ENCODE data around the gene SH2D2A.

SH2D2A gene

DNA sequence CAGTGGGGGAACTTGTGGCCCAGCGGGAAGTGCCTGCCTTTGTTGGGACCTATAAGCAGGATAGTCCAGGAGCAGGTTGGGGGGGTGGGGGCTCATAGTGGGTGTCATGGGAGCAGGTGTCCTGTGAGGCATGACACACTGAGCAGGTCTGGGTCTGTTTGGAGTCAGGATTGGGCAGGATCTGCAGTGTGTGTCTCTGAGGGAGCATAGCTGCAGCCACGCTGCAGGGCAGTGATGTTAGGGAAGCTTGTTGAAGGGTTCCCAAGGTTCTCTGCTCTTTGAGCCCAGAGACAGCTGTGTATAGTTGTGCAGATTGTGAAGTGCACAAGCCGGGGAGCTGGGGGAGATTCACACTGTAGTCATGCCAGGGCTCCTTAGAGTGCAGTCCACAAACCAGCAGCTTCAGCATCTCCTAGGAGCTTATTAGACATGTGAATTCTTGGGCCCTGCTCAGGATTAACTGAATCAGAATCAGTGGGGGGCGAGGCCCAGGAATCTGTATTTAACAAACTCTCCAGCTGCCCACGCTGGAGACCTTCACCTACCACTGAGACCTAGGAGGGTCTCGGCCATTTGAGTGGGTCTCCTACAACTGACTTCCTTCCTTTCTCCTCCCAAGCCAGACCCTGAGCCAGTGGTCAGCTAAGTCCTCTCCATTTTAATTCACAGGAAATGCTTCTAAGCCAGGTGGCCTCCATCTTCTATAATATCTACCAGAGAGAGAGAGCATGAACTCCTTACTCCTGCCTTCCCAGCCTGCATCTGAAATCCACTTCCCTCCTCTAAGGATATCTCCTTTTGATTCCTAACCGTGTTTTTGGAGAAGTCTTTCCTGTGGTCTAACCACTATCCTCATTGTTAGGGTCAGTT, 31.2 kb upstream of the SH2D2A start:
- no peak for DNase-seq

DNA sequence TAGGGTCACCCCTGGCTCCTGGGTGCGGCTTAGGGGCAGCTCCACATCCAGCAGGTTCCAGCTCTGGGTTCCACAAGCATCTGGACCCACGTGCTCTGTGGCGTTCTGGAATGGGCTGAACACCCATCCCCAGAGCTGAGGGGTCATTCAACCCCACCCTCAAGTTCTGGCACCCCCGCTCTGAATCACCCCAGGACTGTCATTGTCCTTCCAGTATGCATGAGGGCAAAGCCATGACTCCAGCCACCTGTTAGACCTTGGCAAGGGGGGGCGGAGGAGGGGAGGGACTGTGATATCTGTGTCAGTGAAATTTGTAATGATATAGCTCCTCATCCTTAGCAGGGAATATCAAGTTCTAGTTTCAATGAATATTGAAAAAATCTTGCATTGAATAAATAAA, 30.0 kb upstream of the SH2D2A start:
- no peak for DNase-seq

DNA sequence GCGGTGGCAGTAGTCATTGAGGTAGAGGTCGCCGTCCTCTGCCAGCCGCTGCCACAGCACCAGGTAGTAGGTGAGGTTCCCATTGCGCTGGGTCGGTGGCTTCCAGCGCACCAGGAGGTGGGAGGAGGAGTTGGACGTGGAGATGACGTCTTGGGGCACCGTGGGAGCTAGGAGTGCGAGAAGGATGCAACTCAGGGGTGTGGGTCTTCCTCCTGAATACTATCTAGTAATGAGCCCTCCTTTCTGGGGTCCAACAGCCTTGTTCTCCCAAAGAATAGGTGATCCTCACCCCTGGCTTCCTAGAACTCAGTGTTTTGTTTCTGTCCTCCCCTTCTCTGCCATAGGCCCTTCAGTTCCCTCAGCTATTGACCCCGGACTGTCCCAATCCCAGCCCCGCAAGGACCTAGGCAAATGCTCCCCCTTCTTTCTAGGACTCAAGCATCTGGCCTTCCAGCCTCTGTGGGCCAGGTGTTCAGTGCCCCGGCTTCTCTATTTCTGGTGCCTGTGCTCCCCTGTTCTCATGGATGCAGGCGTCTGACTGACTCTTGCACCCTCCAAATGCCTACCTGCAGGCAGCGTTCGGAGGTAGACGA, 29.4 kb upstream of the SH2D2A start:
- DNase-seq = no peak

- DNase-seq = peak; percentile 71
These were observed 28.7 kb upstream of the SH2D2A start for GRCh38 chr1:156845055-156845952.

DNA sequence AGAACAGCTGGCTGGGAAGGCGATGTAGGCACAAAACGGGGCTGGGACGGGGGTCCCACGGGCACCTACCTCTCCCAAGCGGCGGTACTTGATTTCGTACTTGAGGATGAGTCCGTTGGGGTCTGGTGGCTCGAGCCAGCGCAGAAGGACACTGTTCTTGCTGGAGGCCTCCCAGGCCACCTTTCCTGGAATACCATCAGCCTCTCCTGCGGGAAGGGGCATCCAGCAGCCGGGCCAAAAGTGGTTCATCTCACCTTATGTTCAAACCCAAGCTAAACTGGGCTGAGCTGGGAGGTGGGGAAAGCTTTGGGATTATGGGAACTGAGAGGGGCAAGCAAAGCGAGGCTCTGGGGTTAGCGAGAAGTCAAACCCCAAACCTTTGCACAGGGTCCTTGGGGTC, 28.0 kb upstream of the SH2D2A start:
- no peak for DNase-seq

DNA sequence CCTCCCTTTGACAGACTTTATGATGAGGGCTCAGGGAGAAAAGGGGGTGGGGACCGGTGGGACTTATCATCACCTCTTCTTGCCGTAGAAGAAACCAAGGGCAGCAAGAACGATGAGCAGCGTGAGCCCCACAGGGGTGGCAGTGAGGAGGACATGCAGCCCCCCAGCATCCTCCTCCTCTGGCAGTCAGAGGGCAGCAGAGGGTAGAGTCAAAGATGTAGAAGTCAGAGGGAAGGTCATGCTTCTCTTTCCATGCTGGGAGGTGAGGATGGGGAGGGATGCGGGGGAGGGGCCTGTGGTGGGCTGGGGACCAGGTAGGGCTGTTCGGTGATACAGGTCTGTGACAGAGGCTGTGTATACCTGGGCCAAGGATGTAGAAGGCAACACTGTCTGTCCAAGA, 27.5 kb upstream of the SH2D2A start:
- no peak for DNase-seq

GRCh38 chr1:156842618-156843300, 26.1 kb upstream of the SH2D2A start:
- no peak for DNase-seq

- DNase-seq = no peak
These were observed 24.7 kb upstream of the SH2D2A start for GRCh38 chr1:156841295-156841855.

- no peak for DNase-seq
These were observed 24.2 kb upstream of the SH2D2A start for GRCh38 chr1:156840898-156841279.

DNA sequence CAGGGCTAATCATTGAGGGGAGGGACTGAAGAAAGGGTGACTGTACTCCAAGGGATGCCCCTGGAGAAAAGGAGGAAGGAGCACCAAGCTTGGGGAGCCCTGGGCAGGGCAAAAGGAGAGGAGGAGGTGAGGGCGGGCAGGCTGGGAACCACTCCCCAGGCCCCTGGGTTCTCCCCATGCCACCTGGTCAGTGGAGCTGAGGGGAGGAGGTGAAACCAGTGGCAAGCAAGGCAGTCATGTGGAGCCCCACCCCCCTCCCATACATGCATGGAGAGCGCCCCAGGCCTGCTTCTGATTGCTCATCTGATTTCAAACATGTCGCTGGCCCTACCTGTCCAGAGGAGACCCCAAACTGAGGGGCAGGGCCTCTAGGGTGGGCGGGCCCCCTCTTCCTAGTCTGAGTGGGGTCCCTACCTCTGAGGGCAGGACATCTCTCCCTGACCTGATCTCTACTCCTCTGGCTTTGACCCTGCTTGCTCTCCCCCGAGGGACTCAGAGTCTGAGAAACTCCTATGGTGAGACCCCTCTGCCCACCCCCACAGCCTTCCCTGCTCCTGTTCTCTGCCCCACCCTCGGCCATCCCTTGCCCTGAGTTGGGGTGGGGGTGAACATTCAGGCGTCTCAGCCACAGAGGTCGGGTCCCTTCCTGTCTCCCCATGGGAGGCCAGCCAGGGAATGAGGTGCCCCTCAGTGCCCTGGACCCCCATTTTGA, 23.7 kb upstream of the SH2D2A start:
- DNase-seq = no peak

GRCh38 chr1:156839426-156840109, 22.9 kb upstream of the SH2D2A start:
- no peak for DNase-seq

DNA sequence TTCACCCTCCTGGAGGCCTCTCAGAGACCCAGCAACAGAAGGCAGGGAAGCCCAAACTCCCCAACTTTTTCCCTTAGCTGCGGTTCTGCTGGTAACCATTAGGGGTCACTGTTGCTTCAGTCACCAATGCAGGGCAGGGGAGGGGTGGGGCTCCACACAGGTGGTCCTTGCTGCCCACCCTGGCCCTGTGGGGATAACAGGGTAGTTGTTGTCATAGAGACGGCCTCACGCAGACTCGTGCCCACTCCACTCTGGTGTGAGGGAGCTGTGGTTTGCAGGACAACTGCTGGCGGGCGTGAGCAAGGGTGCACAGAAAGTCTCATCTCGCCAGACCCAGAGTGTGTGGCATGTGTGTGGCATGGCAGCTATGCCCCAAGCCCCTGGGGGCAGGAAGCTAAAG, 22.3 kb upstream of the SH2D2A start:
- DNase-seq = no peak

- DNase-seq = no peak
These were observed 20.2 kb upstream of the SH2D2A start for GRCh38 chr1:156836892-156837291.

DNA sequence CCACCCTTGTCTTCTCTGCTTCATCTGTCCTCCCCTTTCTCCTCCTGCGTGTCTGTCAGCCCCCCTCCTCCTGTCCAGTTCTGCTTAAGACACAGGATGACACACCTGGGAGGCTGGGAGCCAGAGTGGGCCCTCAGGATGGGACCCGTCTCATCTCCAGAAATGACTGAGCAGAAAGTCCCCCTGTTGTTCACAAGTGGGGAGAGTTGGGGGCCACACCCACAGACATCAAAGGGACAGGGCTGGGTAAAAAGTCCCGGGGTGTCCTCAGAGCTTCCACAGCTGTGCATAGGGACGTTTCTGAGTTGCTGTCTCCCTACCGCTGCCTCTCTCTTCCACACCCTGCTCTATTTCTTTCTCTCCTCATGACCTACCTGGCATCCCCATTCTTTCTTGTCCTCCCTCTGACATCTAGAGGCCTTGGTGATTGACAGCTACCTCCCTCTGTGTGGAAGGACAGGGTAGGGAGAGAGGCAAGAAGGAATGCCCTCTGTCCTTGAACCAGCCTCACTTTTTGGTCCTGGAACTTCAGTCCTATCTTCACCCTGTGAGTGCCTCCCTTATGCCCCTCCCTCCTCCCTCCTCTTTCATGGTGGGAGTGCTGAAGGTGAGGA, 19.5 kb upstream of the SH2D2A start:
- peak; percentile 74 for DNase-seq

- DNase-seq = no peak
These were observed 17.7 kb upstream of the SH2D2A start for GRCh38 chr1:156834322-156834721.

DNA sequence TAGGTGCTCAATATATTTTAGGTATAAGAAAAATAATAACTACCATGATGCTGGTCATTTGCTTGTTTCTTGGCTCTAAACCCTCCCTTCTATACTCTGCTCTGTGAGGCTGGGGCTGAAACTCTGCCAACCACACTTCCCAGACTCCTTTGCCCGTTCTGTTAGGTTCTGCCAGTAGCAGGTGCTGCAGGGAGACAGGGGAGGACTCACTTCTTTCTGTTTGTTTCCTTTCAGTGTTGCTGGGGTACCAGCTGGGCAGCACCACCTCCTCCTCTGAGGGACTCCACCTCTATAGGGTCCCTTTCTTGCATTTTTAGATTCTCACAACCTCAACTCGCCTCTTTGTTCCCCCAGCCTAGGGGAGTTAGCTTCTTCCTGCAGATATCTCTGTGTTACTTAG, 17.0 kb upstream of the SH2D2A start:
- no peak for DNase-seq

- no peak for DNase-seq
These were observed 15.8 kb upstream of the SH2D2A start for GRCh38 chr1:156832434-156832833.

GRCh38 chr1:156828400-156829124, 11.9 kb upstream of the SH2D2A start:
- DNase-seq = no peak

DNA sequence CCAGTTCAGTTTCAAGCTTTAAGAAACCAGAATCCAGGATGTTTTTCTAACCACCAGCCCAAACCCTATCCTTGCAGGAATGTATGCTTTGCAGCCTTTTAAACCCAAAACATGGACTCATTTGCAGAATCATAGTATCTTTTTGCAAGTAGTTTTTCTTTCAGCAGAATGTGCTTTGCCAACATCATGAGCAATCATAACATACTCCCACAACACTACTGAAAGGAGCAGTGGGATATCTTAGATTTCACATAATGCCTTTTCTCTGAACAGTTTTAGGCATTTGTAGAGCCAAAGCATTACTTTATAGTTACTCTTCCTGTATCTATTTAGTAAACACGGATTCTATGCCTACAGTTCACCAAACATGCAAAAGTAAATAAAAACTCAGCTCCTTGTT, 10.0 kb upstream of the SH2D2A start:
- no peak for DNase-seq

GRCh38 chr1:156823210-156823790, 6.7 kb upstream of the SH2D2A start:
- no peak for DNase-seq
